ENCODE results near the gene MYF6. TPM values are rescaled to one million over a fixed set of nuclear protein-coding genes. Genes with fewer than 3 reads are reported as not detected.

Gene MYF6
- polyA plus RNA-seq, 1 experiment: 0.06 TPM

DNA sequence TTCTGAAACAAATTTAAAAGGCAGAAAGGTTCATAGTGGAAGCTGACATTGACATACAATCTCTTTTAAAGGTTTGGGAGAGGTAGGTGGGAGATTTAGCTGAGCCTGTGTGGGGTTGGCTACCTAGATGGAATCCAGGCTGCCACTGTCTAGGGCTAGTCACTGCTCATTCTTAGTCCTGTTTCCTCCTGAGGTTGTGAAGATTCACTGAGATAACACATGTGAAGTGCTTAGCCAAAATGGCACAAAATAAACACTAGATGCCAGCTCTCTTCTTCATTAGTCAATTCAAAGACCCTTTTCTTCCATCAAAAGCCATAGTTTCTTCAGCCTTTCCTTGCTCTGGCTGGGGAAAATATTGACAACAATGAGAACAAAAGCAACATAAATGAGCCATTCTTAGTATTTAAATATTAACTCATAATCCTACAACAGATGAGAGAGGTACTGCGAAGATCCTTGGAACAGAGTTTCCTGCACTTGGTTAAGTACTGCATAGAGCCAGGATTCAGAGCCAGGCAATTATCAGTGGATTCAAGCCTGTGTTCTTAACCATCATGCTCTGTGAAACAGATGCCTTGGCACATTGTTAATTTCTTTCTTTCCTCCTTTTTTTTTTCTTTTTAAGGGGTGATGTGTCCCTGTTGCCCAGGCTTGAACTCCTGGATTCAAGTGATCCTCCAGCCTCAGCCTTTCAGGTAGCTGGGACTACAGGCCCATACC, 3.5 kb downstream of the MYF6 start:
- ChIA-PET CTCF (interaction anchor here (1.7 kb wide), 1 partner anchor 9 kb away, joined by 3 read pairs; no protein-coding TSS in a partner anchor), POLR2A (no interaction called here)
- TF ChIP-seq, protein P1, sequence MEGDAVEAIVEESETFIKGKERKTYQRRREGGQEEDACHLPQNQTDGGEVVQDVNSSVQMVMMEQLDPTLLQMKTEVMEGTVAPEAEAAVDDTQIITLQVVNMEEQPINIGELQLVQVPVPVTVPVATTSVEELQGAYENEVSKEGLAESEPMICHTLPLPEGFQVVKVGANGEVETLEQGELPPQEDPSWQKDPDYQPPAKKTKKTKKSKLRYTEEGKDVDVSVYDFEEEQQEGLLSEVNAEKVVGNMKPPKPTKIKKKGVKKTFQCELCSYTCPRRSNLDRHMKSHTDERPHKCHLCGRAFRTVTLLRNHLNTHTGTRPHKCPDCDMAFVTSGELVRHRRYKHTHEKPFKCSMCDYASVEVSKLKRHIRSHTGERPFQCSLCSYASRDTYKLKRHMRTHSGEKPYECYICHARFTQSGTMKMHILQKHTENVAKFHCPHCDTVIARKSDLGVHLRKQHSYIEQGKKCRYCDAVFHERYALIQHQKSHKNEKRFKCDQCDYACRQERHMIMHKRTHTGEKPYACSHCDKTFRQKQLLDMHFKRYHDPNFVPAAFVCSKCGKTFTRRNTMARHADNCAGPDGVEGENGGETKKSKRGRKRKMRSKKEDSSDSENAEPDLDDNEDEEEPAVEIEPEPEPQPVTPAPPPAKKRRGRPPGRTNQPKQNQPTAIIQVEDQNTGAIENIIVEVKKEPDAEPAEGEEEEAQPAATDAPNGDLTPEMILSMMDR (IDR thresholded peaks at IDR 0.05; ENCODE audit: insufficient read depth, low read depth, low read length): no peak
- Histone ChIP-seq H3K4me3 (ENCODE audit: low read depth, low read length) (no peak overlapping the region), H3K36me3 (ENCODE audit: control insufficient read depth, insufficient read depth, low read length) (no peaks in the 10 kb centered on the region), H3K27me3 (ENCODE audit: control insufficient read depth, insufficient read depth, low read length) (no peaks in the 10 kb centered on the region)
- no peak for DNase-seq (ENCODE audit: low read depth)

- no peak overlapping the region for H3K4me3 ChIP-seq (ENCODE audit: low read depth, low read length)
- CTCF ChIA-PET: no interaction called here
- no peak for DNase-seq (ENCODE audit: low read depth)
- no peaks in the 10 kb centered on the region for H3K36me3 ChIP-seq (ENCODE audit: control insufficient read depth, insufficient read depth, low read length)
- no peaks in the 10 kb centered on the region for H3K27me3 ChIP-seq (ENCODE audit: control insufficient read depth, insufficient read depth, low read length)
- TF ChIP-seq, protein P1 (IDR thresholded peaks at IDR 0.05; ENCODE audit: insufficient read depth, low read depth, low read length): no peak
- POLR2A ChIA-PET: interaction anchor here (0.7 kb wide), 1 partner anchor 9 kb away, joined by 10 read pairs; no protein-coding TSS in a partner anchor
Measured at GRCh38 chr12:80711866-80712265, 4.4 kb downstream of the MYF6 start.

- ChIA-PET CTCF (no interaction called here), POLR2A (no interaction called here)
- H3K4me3 ChIP-seq (ENCODE audit: low read depth, low read length): no peak overlapping the region
- TF ChIP-seq, protein P1 (IDR thresholded peaks at IDR 0.05; ENCODE audit: insufficient read depth, low read depth, low read length): no peak
- no peaks in the 10 kb centered on the region for H3K36me3 ChIP-seq (ENCODE audit: control insufficient read depth, insufficient read depth, low read length)
- H3K27me3 ChIP-seq (ENCODE audit: control insufficient read depth, insufficient read depth, low read length): no peaks in the 10 kb centered on the region
- DNase-seq (ENCODE audit: low read depth): no peak
Measured at GRCh38 chr12:80712866-80713265, 5.4 kb downstream of the MYF6 start.

DNA sequence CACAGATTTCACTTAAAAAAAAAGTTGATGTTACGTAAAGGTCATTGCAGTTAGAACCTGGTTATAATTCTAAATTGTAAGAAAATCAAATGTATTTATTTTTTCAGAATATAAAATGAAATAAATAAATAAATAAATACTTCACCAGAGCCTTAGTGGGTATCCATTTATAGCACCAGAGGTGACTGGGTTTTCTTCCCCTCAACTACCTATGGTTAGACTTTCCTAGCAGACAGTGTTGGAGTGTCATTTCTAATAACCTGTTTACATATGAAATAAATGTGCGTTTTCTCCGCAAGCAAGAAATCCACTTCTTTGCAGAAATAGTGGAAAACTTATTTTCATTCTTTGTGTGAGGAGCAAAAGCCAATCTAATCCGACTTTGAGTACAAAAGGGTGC, 6.0 kb downstream of the MYF6 start:
- CTCF ChIA-PET: no interaction called here
- POLR2A ChIA-PET: no interaction called here
- no peak overlapping the region for H3K4me3 ChIP-seq (ENCODE audit: low read depth, low read length)
- H3K36me3 ChIP-seq (ENCODE audit: control insufficient read depth, insufficient read depth, low read length): no peaks in the 10 kb centered on the region
- no peak for DNase-seq (ENCODE audit: low read depth)
- TF ChIP-seq, protein P1 (IDR thresholded peaks at IDR 0.05; ENCODE audit: insufficient read depth, low read depth, low read length): no peak
- H3K27me3 ChIP-seq (ENCODE audit: control insufficient read depth, insufficient read depth, low read length): no peaks in the 10 kb centered on the region

- CTCF ChIA-PET: interaction anchor here (1.0 kb wide), 1 partner anchor 303 kb away, joined by 3 read pairs; no protein-coding TSS in a partner anchor
- Histone ChIP-seq H3K4me3 (ENCODE audit: low read depth, low read length) (no peak overlapping the region; the same call in 1 of the 2 replicates), H3K36me3 (ENCODE audit: control insufficient read depth, insufficient read depth, low read length) (no peaks in the 10 kb centered on the region), H3K27me3 (ENCODE audit: control insufficient read depth, insufficient read depth, low read length) (no peaks in the 10 kb centered on the region)
- TF ChIP-seq, protein P1 (IDR thresholded peaks at IDR 0.05; ENCODE audit: insufficient read depth, low read depth, low read length): no peak
- DNase-seq (ENCODE audit: low read depth): no peak
- POLR2A ChIA-PET: no interaction called here
Measured at GRCh38 chr12:80714055-80714454, 6.6 kb downstream of the MYF6 start.
